Fibroblast of gingiva (primary cell): ENCODE data around the gene ELK4.

Source experiments
- DNase-seq: peaks from one replicate; pipeline ENCODE4 v3.0.0-alpha.2; 2011; ENCODE audit warnings: low read depth

The ELK4 gene

DNA sequence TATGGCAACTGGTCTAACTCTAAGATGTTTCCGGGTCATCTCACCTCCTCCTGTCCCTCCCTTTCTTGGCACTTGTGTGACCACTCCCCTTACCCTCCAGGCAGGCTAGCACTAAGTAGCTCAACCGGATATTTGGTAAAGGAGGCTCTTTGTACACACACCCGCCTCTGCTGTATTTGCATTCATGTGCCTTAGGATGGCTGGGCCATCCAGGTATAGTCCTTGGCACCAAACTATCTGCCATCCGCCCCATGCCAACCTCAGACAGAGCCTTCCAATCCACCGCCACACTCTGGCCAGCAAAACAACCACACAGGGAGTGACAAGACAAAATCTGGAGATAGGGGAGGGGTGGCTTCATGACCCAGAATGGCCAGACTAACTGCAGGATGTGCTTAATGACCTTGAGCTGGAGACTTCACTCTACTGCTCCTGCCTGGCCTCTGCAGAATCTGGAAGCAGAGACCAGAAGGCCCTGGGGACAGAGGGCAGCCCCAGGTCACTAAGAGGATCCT, 67.8 kb downstream of the ELK4 start:
- no peak for DNase-seq

DNA sequence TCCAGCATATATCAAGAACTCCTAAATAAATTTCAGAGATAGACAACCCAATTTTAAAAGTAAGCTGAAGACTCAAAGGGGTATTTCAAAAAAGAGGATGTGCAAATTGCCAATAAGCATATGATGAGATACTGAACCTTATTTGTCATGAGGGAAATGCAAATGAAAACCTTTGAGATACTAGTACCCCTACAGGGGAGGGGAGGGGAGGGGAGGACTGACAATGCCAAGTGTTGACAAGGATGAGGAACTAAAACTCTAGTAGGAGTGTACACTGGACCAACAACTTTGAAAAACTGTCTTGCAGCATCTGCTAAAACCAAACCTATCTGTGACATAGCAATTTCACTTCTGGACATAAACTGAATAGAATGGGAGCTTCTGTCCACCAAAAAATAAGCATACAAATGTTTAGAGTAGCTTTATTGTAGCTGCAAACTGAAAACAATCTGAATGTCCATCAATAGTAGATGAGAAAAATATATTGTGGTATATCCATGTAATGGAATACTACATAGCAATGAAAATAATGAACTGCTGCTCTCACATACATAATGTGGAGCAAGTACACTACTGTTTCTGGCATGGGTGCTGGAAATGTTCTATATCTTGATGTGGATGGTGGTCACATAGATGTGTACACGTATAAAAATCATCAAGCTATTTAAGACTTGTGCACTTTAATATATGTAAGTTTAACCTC, 70.2 kb downstream of the ELK4 start:
- no peak for DNase-seq
